ENCODE data around the gene MRAS. TPM values are rescaled to one million over a fixed set of nuclear protein-coding genes. Genes with fewer than 3 reads are reported as not detected.

Gene MRAS
- polyA plus RNA-seq, 1 of the 3 experiments (the other 2 are of a cell fraction) = 25.0 TPM

GRCh38 chr3:138401834-138402233, 53.5 kb downstream of the MRAS start:
- ChIA-PET CTCF (interaction anchor here (11.5 kb wide), 1 partner anchor 16 kb away, joined by 69 read pairs; no protein-coding TSS in a partner anchor), POLR2A (no interaction called here)
- Histone ChIP-seq H4K20me1 (ENCODE audit: insufficient read depth) (no peaks in the 10 kb centered on the region), H3K4me2 (no peak overlapping the region), H3K27ac (ENCODE audit: low read depth in 2 of 2, low read length in 1 of 2) (no peak overlapping the region), H3K36me3 (replicated peaks in 1 of 2; ENCODE audit: control insufficient read depth in 1 of 2, insufficient read depth in 2 of 2, low read length in 1 of 2) (peaks cover 0 to 21% of the 10 kb centered on the region in 2 experiments), H3K9ac (no peak overlapping the region), H3F3A (replicated peaks; ENCODE audit: insufficient read depth) (no peaks in the 10 kb centered on the region), H3K27me3 (ENCODE audit: insufficient read depth) (no peaks in the 10 kb centered on the region), H2AFZ (ENCODE audit: low read depth) (no peak overlapping the region), H3K9me3 (no peaks in the 10 kb centered on the region), H3K4me1 (ENCODE audit: control insufficient read depth in 1 of 2, insufficient read depth in 2 of 2, low read depth in 1 of 2, low read length in 1 of 2) (no peaks in the 10 kb centered on the region), H3K79me2 (ENCODE audit: insufficient read depth) (no peaks in the 10 kb centered on the region), H3K4me3 (ENCODE audit: low read depth in 2 of 2, low read length in 1 of 2) (no peak overlapping the region), H3K9me2 (no peaks in the 10 kb centered on the region)
- no peak for DNase-seq
- WGBS (ENCODE audit: low lambda C conversion rate) = 88% methylated on average over 7 of the region's 7 CpGs
- TF ChIP-seq POLR2AphosphoS5 (IDR thresholded peaks at IDR 0.05; ENCODE audit: low read depth, low read length) (no peak), FOXJ3 (CRISPR knock-in tag; IDR thresholded peaks at IDR 0.05) (no peak), NFIC (IDR thresholded peaks at IDR 0.05; ENCODE audit: borderline replicate concordance) (no peak)

- Histone ChIP-seq H3K4me2 (no peak overlapping the region), H3K9me3 (no peaks in the 10 kb centered on the region), H3K9me2 (no peaks in the 10 kb centered on the region), H3F3A (replicated peaks; ENCODE audit: insufficient read depth) (no peaks in the 10 kb centered on the region), H4K20me1 (ENCODE audit: insufficient read depth) (no peaks in the 10 kb centered on the region), H3K27ac (ENCODE audit: low read depth in 2 of 2, low read length in 1 of 2) (no peak overlapping the region), H3K4me1 (ENCODE audit: control insufficient read depth in 1 of 2, insufficient read depth in 2 of 2, low read depth in 1 of 2, low read length in 1 of 2) (no peaks in the 10 kb centered on the region), H3K36me3 (replicated peaks in 1 of 2; ENCODE audit: control insufficient read depth in 1 of 2, insufficient read depth in 2 of 2, low read length in 1 of 2) (peaks cover 0 to 21% of the 10 kb centered on the region in 2 experiments), H3K79me2 (ENCODE audit: insufficient read depth) (no peaks in the 10 kb centered on the region), H3K4me3 (ENCODE audit: low read depth in 2 of 2, low read length in 1 of 2) (no peak overlapping the region), H3K27me3 (ENCODE audit: insufficient read depth) (no peaks in the 10 kb centered on the region), H3K9ac (no peak overlapping the region), H2AFZ (ENCODE audit: low read depth) (no peak overlapping the region)
- TF ChIP-seq FOXJ3 (CRISPR knock-in tag; IDR thresholded peaks at IDR 0.05) (no peak), EZH2phosphoT487 (IDR thresholded peaks at IDR 0.05; ENCODE audit: borderline replicate concordance, low read depth) (no peak), RCOR1 (IDR thresholded peaks at IDR 0.05; ENCODE audit: low read length) (no peak), EP300 (IDR thresholded peaks at IDR 0.05; ENCODE audit: borderline replicate concordance in 1 of 2, low read depth in 1 of 2, low read length in 1 of 2) (no peak), GABPA (IDR thresholded peaks at IDR 0.05; ENCODE audit: low read depth) (no peak), RFX5 (IDR thresholded peaks at IDR 0.05; ENCODE audit: low read length) (no peak), GATA2 (CRISPR knock-in tag; IDR thresholded peaks at IDR 0.05) (no peak), USF2 (IDR thresholded peaks at IDR 0.05; ENCODE audit: borderline replicate concordance, low read depth, low read length) (no peak), RXRA (IDR thresholded peaks at IDR 0.05; ENCODE audit: borderline replicate concordance, low read depth) (no peak), TEAD4 (IDR thresholded peaks at IDR 0.05; ENCODE audit: borderline replicate concordance, insufficient read depth) (no peak), SMC3 (IDR thresholded peaks at IDR 0.05; ENCODE audit: low read depth, low read length) (no peak), RAD21 (IDR thresholded peaks at IDR 0.05; ENCODE audit: low read length) (no peak), ELF1 (IDR thresholded peaks at IDR 0.05) (no peak), SIN3A (IDR thresholded peaks at IDR 0.05; ENCODE audit: borderline replicate concordance, low read depth, low read length) (no peak), IRF3 (IDR thresholded peaks at IDR 0.05; ENCODE audit: low read depth, low read length) (no peak), MAX (IDR thresholded peaks at IDR 0.05; ENCODE audit: low read depth) (no peak), MXI1 (IDR thresholded peaks at IDR 0.05; ENCODE audit: low read depth, low read length) (no peak), FOSL2 (IDR thresholded peaks at IDR 0.05; ENCODE audit: borderline replicate concordance, low read depth) (no peak), YY1 (IDR thresholded peaks at IDR 0.05; ENCODE audit: low read depth) (no peak)
- ChIA-PET POLR2A (no interaction called here), CTCF (interaction anchor here (11.5 kb wide), 1 partner anchor 14 kb away, joined by 69 read pairs; no protein-coding TSS in a partner anchor)
- no peak for DNase-seq
- WGBS (ENCODE audit: low lambda C conversion rate) = 85% methylated on average over 6 of the region's 6 CpGs
These were observed 55.7 kb downstream of the MRAS start for GRCh38 chr3:138404121-138404520.

Measured in SK-N-SH (cell line).